ENCODE data around the gene TBL3.

DNA sequence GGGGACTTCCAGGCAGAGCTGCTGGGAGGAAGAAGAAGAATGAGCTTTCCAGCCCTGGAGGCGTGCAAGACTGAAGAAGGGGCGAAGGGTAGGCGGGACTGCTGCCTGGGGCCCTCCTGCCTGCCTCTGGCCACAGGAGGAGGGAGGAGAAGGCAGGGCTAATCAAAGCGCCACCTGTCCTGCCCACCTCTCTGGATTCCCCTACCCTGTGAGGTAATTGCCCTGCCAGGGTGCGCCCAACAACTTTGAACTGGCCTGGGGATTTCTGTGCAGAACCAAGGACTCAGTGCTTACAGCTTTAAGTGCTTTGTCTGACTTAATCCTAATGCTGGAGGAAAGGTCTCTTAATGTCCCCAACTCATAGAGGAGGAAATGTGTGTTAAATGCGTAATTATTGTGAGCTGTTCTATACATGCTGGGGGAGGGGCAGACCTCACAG lies 9.6 kb downstream of the TBL3 start, which contains the start of gene NOXO1:
- TF ChIP-seq, protein P1, sequence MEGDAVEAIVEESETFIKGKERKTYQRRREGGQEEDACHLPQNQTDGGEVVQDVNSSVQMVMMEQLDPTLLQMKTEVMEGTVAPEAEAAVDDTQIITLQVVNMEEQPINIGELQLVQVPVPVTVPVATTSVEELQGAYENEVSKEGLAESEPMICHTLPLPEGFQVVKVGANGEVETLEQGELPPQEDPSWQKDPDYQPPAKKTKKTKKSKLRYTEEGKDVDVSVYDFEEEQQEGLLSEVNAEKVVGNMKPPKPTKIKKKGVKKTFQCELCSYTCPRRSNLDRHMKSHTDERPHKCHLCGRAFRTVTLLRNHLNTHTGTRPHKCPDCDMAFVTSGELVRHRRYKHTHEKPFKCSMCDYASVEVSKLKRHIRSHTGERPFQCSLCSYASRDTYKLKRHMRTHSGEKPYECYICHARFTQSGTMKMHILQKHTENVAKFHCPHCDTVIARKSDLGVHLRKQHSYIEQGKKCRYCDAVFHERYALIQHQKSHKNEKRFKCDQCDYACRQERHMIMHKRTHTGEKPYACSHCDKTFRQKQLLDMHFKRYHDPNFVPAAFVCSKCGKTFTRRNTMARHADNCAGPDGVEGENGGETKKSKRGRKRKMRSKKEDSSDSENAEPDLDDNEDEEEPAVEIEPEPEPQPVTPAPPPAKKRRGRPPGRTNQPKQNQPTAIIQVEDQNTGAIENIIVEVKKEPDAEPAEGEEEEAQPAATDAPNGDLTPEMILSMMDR (IDR thresholded peaks at IDR 0.05; ENCODE audit: low read depth, low read length): no peak
- no peak for TF ChIP-seq MYC (IDR thresholded peaks at IDR 0.05; ENCODE audit: low read depth, low read length)
- TF ChIP-seq POLR2A (IDR thresholded peaks at IDR 0.05; ENCODE audit: extremely low read depth, insufficient read length): no peak

Measured in NB4 (cell line).